GM19468 (cell line): ENCODE data around the gene GSAP.
"Not testable (repeated sequence)": the region's sequence is repeated elsewhere in the genome, so short reads cannot be mapped to it uniquely, and the experiment has no call there.

Experiments
- ATAC-seq: cut with Tn5 transposase; IDR thresholded peaks from one replicate; pipeline ENCODE4 v1.9.1; 2021; ENCODE audit warnings: mild to moderate bottlenecking, moderate library complexity, moderate number of reproducible peaks; ENCODE audit not compliant: unreplicated experiment; ENCODE audit errors: extremely low read depth

The GSAP gene

GRCh38 chr7:77368974-77369373 is 47.2 kb downstream of the GSAP start:
- no peak for ATAC-seq

GRCh38 chr7:77367976-77368375 is 48.2 kb downstream of the GSAP start:
- ATAC-seq: no peak

GRCh38 chr7:77362905-77363304 is 53.2 kb downstream of the GSAP start:
- ATAC-seq: no peak

- ATAC-seq: no peak
Measured at GRCh38 chr7:77360969-77361368, 55.2 kb downstream of the GSAP start.

- no peak for ATAC-seq
Measured at GRCh38 chr7:77360104-77360503, 56.0 kb downstream of the GSAP start.

GRCh38 chr7:77359599-77359998 is 56.5 kb downstream of the GSAP start:
- ATAC-seq: no peak

- ATAC-seq: no peak
Measured at GRCh38 chr7:77354914-77355313, 61.2 kb downstream of the GSAP start.

- ATAC-seq: no peak
Measured at GRCh38 chr7:77354484-77354883, 61.7 kb downstream of the GSAP start.

- ATAC-seq: no peak
Measured at GRCh38 chr7:77353911-77354310, 62.2 kb downstream of the GSAP start.

- ATAC-seq: no peak
Measured at GRCh38 chr7:77353407-77353721, 62.8 kb downstream of the GSAP start.

- ATAC-seq: no peak
Measured at GRCh38 chr7:77352665-77353406, 63.3 kb downstream of the GSAP start.

GRCh38 chr7:77351539-77352004 is 64.6 kb downstream of the GSAP start:
- ATAC-seq: peak; percentile 89

- ATAC-seq: no peak
Measured at GRCh38 chr7:77349141-77349540, 67.0 kb downstream of the GSAP start.

GRCh38 chr7:77348371-77348813 is 67.8 kb downstream of the GSAP start:
- ATAC-seq: no peak

- no peak for ATAC-seq
Measured at GRCh38 chr7:77346441-77346840, 69.7 kb downstream of the GSAP start.

GRCh38 chr7:77345426-77345825 is 70.7 kb downstream of the GSAP start:
- not testable (repeated sequence) for ATAC-seq

GRCh38 chr7:77339726-77340125 is 76.4 kb downstream of the GSAP start:
- no peak for ATAC-seq

GRCh38 chr7:77338883-77339629 is 77.1 kb downstream of the GSAP start:
- ATAC-seq: no peak

GRCh38 chr7:77338260-77338659 is 77.9 kb downstream of the GSAP start:
- ATAC-seq: no peak

- ATAC-seq: no peak
Measured at GRCh38 chr7:77337456-77337990, 78.6 kb downstream of the GSAP start.

- no peak for ATAC-seq
Measured at GRCh38 chr7:77335581-77335980, 80.6 kb downstream of the GSAP start.
